Keratinocyte (primary cell): ENCODE results near the gene PHF2. TPM values are rescaled to one million over a fixed set of nuclear protein-coding genes. Genes with fewer than 3 reads are reported as not detected.

Experiments used
- DNase-seq: peaks from one replicate; pipeline ENCODE4 v3.0.0-alpha.2; 2011; ENCODE audit warnings: low read depth, missing footprints, low spot score
- FAIRE-seq: peaks from 2 replicates; lab custom pipeline; 2011; peaks lifted over from hg19 to GRCh38; lab: Jason Lieb, UNC
- H2AFZ ChIP-seq: 2 replicates; pipeline ENCODE4 v1.6.0; 2012; ENCODE audit warnings: low read length, control low read depth, inconsistent platforms; ENCODE audit not compliant: control insufficient read depth
- H3K27ac ChIP-seq: 2 replicates; pipeline ENCODE4 v1.5.1; 2011; ENCODE audit warnings: low read length; ENCODE audit not compliant: control insufficient read depth, insufficient read depth
- H3K27me3 ChIP-seq: 3 replicates; pipeline ENCODE4 v1.6.0; 2011; ENCODE audit warnings: low read length; ENCODE audit not compliant: control insufficient read depth, insufficient read depth; ENCODE audit errors: extremely low read depth
- H3K36me3 ChIP-seq, 2 experiments: 2 replicates in 1 of 2; 3 replicates in 1 of 2; pipeline ENCODE4 v1.5.1; 2011; ENCODE audit warnings: low read length in 2 of 2, mild to moderate bottlenecking in 1 of 2; ENCODE audit not compliant: control insufficient read depth in 2 of 2, insufficient read depth in 2 of 2; ENCODE audit errors: extremely low read depth in 1 of 2
- H3K4me1 ChIP-seq: 3 replicates; pipeline ENCODE4 v1.5.1; 2011; ENCODE audit warnings: low read length; ENCODE audit not compliant: control insufficient read depth, insufficient read depth; ENCODE audit errors: extremely low read depth
- H3K4me2 ChIP-seq: 3 replicates; pipeline ENCODE4 v1.6.0; 2011; ENCODE audit warnings: low read depth, low read length; ENCODE audit not compliant: control insufficient read depth, insufficient read depth; ENCODE audit errors: extremely low read depth
- H3K4me3 ChIP-seq, 3 experiments: fragments of 200-600 bp in 1 of 3; sonication (generic) in 1 of 3; 2 replicates in 2 of 3; 3 replicates in 1 of 3; pipeline ENCODE4 v1.5.1; 2011 to 2016; ENCODE audit warnings: low read length in 3 of 3, mild to moderate bottlenecking in 3 of 3, control low read depth in 2 of 3, inconsistent platforms in 1 of 3, low read depth in 1 of 3, mixed read lengths in 1 of 3, mixed run types in 1 of 3, moderate library complexity in 1 of 3; ENCODE audit not compliant: control insufficient read depth in 2 of 3, insufficient read depth in 2 of 3; ENCODE audit errors: extremely low read depth in 1 of 3
- H3K79me2 ChIP-seq: 2 replicates; pipeline ENCODE4 v1.6.0; 2012; ENCODE audit warnings: low read length; ENCODE audit not compliant: control insufficient read depth, insufficient read depth
- H3K9ac ChIP-seq: 3 replicates; pipeline ENCODE4 v1.6.0; 2011; ENCODE audit warnings: low read length; ENCODE audit not compliant: control insufficient read depth, insufficient read depth; ENCODE audit errors: extremely low read depth
- H3K9me1 ChIP-seq: 3 replicates; pipeline ENCODE4 v1.6.0; 2011; ENCODE audit warnings: low read length; ENCODE audit not compliant: control insufficient read depth, insufficient read depth; ENCODE audit errors: extremely low read depth
- H3K9me3 ChIP-seq: 2 replicates; pipeline ENCODE4 v1.5.1; 2012; ENCODE audit warnings: low read depth, low read length; ENCODE audit not compliant: control insufficient read depth
- H4K20me1 ChIP-seq: 3 replicates; pipeline ENCODE4 v1.6.0; 2011; ENCODE audit warnings: low read length; ENCODE audit not compliant: control insufficient read depth, insufficient read depth; ENCODE audit errors: extremely low read depth
- EZH2 ChIP-seq: IDR thresholded peaks from one replicate; pipeline ENCODE4 v1.6.1; 2012; ENCODE audit warnings: inconsistent platforms, mild to moderate bottlenecking, low read length, moderate library complexity
- dilution Hi-C: fragments of 300-500 bp; cut with MboI; formaldehyde crosslinking; loops from one replicate; pipeline ENCODE4 v1.7.0; 2020; ENCODE audit warnings: low sequenced_read_pairs; ENCODE audit not compliant: extremely low pct_ligation_motif_present
- polyA plus RNA-seq, 5 experiments: library from polyadenylated mRNA; depleted of rRNA in 3 of 5; stranded (reverse) in 3 of 5; stranded (forward) in 1 of 5; unstranded in 1 of 5; fragments of >200 nt; gene quantifications; 1 replicate in 1 of 5; 2 replicates in 3 of 5; 3 replicates in 1 of 5; pipeline versions ENCODE4 v1.2.1 to v1.2.3, GENCODE V29; 2011 to 2012; ENCODE audit warnings: missing spikeins in 2 of 5, low read depth in 1 of 5, low replicate concordance in 1 of 5
- TF ChIP-seq, protein P1 (sequence below), 3 experiments: IDR thresholded peaks in 1 of 3; conservative IDR thresholded peaks in 1 of 3; optimal IDR thresholded peaks in 1 of 3; 2 replicates in 2 of 3; 3 replicates in 1 of 3; pipeline versions ENCODE3 to v1.5.1; 2011; ENCODE audit warnings: low read length in 3 of 3, mild to moderate bottlenecking in 3 of 3, moderate library complexity in 2 of 3, control low read depth in 1 of 3, inconsistent platforms in 1 of 3; ENCODE audit not compliant: insufficient read depth in 2 of 3; ENCODE audit errors: extremely low read depth in 1 of 3

PHF2 gene
- polyA plus RNA-seq, 1 donor (not counting 4 experiments of a cell fraction or from before 2014, with no cell fraction given): 5.1 TPM

DNA sequence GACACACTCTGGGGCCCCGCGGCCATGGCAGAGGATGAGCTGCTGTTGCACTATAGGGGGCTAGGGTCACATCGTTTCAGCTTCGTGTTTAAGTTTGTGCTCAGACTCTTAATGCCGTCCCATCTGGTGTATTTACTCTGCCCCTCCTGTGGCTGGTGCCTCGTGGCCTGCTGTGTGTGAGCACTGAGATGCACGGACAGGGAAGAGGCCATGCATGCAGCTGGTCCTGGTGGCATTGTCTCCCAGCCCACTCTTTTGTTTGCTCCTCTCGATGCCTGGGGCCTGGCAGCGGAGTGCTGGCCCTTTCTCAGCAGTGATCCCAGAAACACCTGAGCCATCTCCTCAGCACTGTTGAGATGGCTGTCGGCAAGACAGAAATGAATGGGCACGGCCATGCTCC, 30.0 kb upstream of the PHF2 start:
- no peaks in the 10 kb centered on the region for H3K9me3 ChIP-seq
- H4K20me1 ChIP-seq: no peaks in the 10 kb centered on the region
- H3K9me1 ChIP-seq: no peaks in the 10 kb centered on the region
- peaks cover 29% of the 10 kb centered on the region for H3K4me1 ChIP-seq
- no peak overlapping the region for H3K4me2 ChIP-seq
- no peak overlapping the region for H3K4me3 ChIP-seq
- H3K27me3 ChIP-seq: no peaks in the 10 kb centered on the region
- peaks cover 2% of the 10 kb centered on the region for H3K79me2 ChIP-seq
- DNase-seq (no peak), FAIRE-seq (no peak)
- H3K27ac ChIP-seq: no peak overlapping the region
- peaks cover 10 to 13% of the 10 kb centered on the region in 2 experiments for H3K36me3 ChIP-seq
- TF ChIP-seq, protein P1, sequence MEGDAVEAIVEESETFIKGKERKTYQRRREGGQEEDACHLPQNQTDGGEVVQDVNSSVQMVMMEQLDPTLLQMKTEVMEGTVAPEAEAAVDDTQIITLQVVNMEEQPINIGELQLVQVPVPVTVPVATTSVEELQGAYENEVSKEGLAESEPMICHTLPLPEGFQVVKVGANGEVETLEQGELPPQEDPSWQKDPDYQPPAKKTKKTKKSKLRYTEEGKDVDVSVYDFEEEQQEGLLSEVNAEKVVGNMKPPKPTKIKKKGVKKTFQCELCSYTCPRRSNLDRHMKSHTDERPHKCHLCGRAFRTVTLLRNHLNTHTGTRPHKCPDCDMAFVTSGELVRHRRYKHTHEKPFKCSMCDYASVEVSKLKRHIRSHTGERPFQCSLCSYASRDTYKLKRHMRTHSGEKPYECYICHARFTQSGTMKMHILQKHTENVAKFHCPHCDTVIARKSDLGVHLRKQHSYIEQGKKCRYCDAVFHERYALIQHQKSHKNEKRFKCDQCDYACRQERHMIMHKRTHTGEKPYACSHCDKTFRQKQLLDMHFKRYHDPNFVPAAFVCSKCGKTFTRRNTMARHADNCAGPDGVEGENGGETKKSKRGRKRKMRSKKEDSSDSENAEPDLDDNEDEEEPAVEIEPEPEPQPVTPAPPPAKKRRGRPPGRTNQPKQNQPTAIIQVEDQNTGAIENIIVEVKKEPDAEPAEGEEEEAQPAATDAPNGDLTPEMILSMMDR (optimal IDR thresholded peaks at IDR 0.05 in 1 of 3, IDR thresholded peaks at IDR 0.05 in 1 of 3, conservative IDR thresholded peaks at IDR 0.05 in 1 of 3; ENCODE audit: extremely low read depth in 1 of 3, insufficient read depth in 2 of 3, low read length in 3 of 3): no peak
- TF ChIP-seq EZH2: no peak
- H3K9ac ChIP-seq: no peak overlapping the region
- no peak overlapping the region for H2AFZ ChIP-seq
- dilution Hi-C loops: no loop called here

DNA sequence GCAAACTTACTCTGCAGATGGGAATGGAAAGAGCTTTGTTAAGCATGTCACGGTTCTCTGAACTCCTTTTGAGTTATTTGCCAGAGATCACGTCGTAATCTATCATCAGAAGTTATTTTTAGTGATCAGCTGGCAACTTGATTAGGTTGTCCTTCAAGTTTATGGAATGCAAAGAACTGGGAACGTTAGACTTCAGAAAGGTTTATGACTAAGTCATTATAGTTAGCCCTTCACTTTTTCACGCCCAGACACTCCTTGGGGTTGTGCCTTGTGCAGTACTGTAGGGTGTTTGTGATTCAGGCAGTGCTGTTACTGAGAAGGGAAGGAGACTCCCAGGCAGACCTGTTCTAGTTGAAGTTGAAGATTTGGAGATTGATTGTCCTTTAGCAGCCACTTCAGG, 26.8 kb upstream of the PHF2 start:
- FAIRE-seq (peak; percentile 9), DNase-seq (no peak)
- H3K4me3 ChIP-seq: no peak overlapping the region
- no peak overlapping the region for H3K9ac ChIP-seq
- H3K9me1 ChIP-seq: no peaks in the 10 kb centered on the region
- no peak for TF ChIP-seq EZH2
- TF ChIP-seq, protein P1 (optimal IDR thresholded peaks at IDR 0.05 in 1 of 3, IDR thresholded peaks at IDR 0.05 in 1 of 3, conservative IDR thresholded peaks at IDR 0.05 in 1 of 3; ENCODE audit: extremely low read depth in 1 of 3, insufficient read depth in 2 of 3, low read length in 3 of 3): no peak
- H3K9me3 ChIP-seq: no peaks in the 10 kb centered on the region
- peak overlapping the region; percentile 17 for H3K27ac ChIP-seq
- peaks cover under 1% of the 10 kb centered on the region for H4K20me1 ChIP-seq
- H3K4me1 ChIP-seq: peaks cover 10% of the 10 kb centered on the region
- H3K4me2 ChIP-seq: no peak overlapping the region
- dilution Hi-C loops: no loop called here
- H3K36me3 ChIP-seq: peaks cover 13 to 21% of the 10 kb centered on the region in 2 experiments
- no peaks in the 10 kb centered on the region for H3K27me3 ChIP-seq
- no peak overlapping the region for H2AFZ ChIP-seq
- H3K79me2 ChIP-seq: peaks cover 2% of the 10 kb centered on the region
